Suprapubic skin (tissue), 4 donors: Measurements from ENCODE around the gene HOTAIR.

ENCODE experiments used
- CTCF ChIP-seq, 2 donors: fragments of 200-600 bp in 1 of 2; fragments of 450-650 bp in 1 of 2; sonication (generic) in 1 of 2; IDR thresholded peaks; one replicate each; pipeline ENCODE4 v1.5.1; 2016 to 2019; ENCODE audit warnings: antibody characterized with exemption in 2 of 2, mild to moderate bottlenecking in 1 of 2, moderate library complexity in 1 of 2
- POLR2A ChIP-seq, 2 donors: fragments of 450-650 bp; IDR thresholded peaks; one replicate each; pipeline ENCODE4 v1.6.1; 2017; ENCODE audit warnings: antibody characterized with exemption in 2 of 2, mild to moderate bottlenecking in 2 of 2, moderate library complexity in 2 of 2
- POLR2AphosphoS5 ChIP-seq, 3 donors: sonication (generic); formaldehyde crosslinking; IDR thresholded peaks; one replicate each; pipeline ENCODE4 v1.6.1; 2017; ENCODE audit warnings: antibody characterized with exemption in 3 of 3

- TF ChIP-seq POLR2A (IDR thresholded peaks at IDR 0.05) (no peak), CTCF (IDR thresholded peaks at IDR 0.05) (no peak), POLR2AphosphoS5 (IDR thresholded peaks at IDR 0.05) (no peak)
Measured at GRCh38 chr12:53998110-53998899, 23.6 kb upstream of the HOTAIR start.
